ENCODE data around the gene RASA2. TPM values are rescaled to one million over a fixed set of nuclear protein-coding genes. Genes with fewer than 3 reads are reported as not detected.

The RASA2 gene
- total RNA-seq, 1 donor from 2014 or later, result 42.3 TPM

- ATAC-seq (ENCODE audit: low read depth), result no peak
Observed at GRCh38 chr3:141600331-141600730, 113.5 kb downstream of the RASA2 start.

GRCh38 chr3:141602706-141603105 is 115.9 kb downstream of the RASA2 start:
- ChIA-PET CTCF (no interaction called here), POLR2A (no interaction called here)
- Mint-ChIP-seq H3K4me3 (no peak overlapping the region), H3K9me3 (peaks cover 7% of the 10 kb centered on the region), H3K4me1 (no peaks in the 10 kb centered on the region), H3K27ac (no peak overlapping the region), H3K36me3 (ENCODE audit: low read depth) (peaks cover 61% of the 10 kb centered on the region), H3K27me3 (no peaks in the 10 kb centered on the region)
- intact Hi-C loops (cut with micrococcal nuclease), result no loop called here
- ATAC-seq (ENCODE audit: low read depth) (no peak), DNase-seq (no peak)
- no peak for TF ChIP-seq CTCF (IDR thresholded peaks at IDR 0.05)

More at GRCh38 chr3:141600331-141600730, 113.5 kb downstream of the RASA2 start:
- H3K36me3 Mint-ChIP-seq (ENCODE audit: low read depth), result peaks cover 68% of the 10 kb centered on the region
- peaks cover 7% of the 10 kb centered on the region for H3K9me3 Mint-ChIP-seq
- no peak overlapping the region for H3K27ac Mint-ChIP-seq
- intact Hi-C loops (cut with micrococcal nuclease), result no loop called here
- no peaks in the 10 kb centered on the region for H3K4me1 Mint-ChIP-seq
- no peak overlapping the region for H3K4me3 Mint-ChIP-seq
- H3K27me3 Mint-ChIP-seq, result no peaks in the 10 kb centered on the region
- ChIA-PET CTCF (no interaction called here), POLR2A (no interaction called here)
- no peak for DNase-seq
- no peak for TF ChIP-seq CTCF (IDR thresholded peaks at IDR 0.05)

- Mint-ChIP-seq H3K27me3 (no peaks in the 10 kb centered on the region), H3K9me3 (peaks cover 7% of the 10 kb centered on the region), H3K4me1 (no peaks in the 10 kb centered on the region), H3K27ac (peak overlapping the region; percentile 2), H3K36me3 (ENCODE audit: low read depth) (peaks cover 61% of the 10 kb centered on the region), H3K4me3 (no peak overlapping the region)
- ChIA-PET CTCF (no interaction called here), POLR2A (no interaction called here)
- ATAC-seq (ENCODE audit: low read depth) (no peak), DNase-seq (no peak)
- intact Hi-C loops (cut with micrococcal nuclease), result no loop called here
- TF ChIP-seq CTCF (IDR thresholded peaks at IDR 0.05), result no peak
Observed at GRCh38 chr3:141603473-141604035, 116.7 kb downstream of the RASA2 start.

GRCh38 chr3:141605883-141606282 is 119.1 kb downstream of the RASA2 start:
- Mint-ChIP-seq H3K4me1 (no peaks in the 10 kb centered on the region), H3K36me3 (ENCODE audit: low read depth) (peaks cover 57% of the 10 kb centered on the region), H3K27me3 (no peaks in the 10 kb centered on the region), H3K4me3 (no peak overlapping the region), H3K9me3 (peaks cover 2% of the 10 kb centered on the region), H3K27ac (no peak overlapping the region)
- POLR2A ChIA-PET, result no interaction called here
- DNase-seq (no peak), ATAC-seq (ENCODE audit: low read depth) (no peak)
- CTCF ChIA-PET, result no interaction called here
- TF ChIP-seq CTCF (IDR thresholded peaks at IDR 0.05), result no peak
- intact Hi-C loops (cut with micrococcal nuclease), result no loop called here

GRCh38 chr3:141608438-141608837 is 121.6 kb downstream of the RASA2 start:
- DNase-seq (no peak), ATAC-seq (ENCODE audit: low read depth) (no peak)
- no peaks in the 10 kb centered on the region for H3K4me1 Mint-ChIP-seq
- no peak overlapping the region for H3K4me3 Mint-ChIP-seq
- peaks cover 64% of the 10 kb centered on the region for H3K36me3 Mint-ChIP-seq (ENCODE audit: low read depth)
- no peak for TF ChIP-seq CTCF (IDR thresholded peaks at IDR 0.05)
- H3K9me3 Mint-ChIP-seq, result no peaks in the 10 kb centered on the region
- POLR2A ChIA-PET, result no interaction called here
- no peaks in the 10 kb centered on the region for H3K27me3 Mint-ChIP-seq
- no peak overlapping the region for H3K27ac Mint-ChIP-seq
- intact Hi-C loops (cut with micrococcal nuclease), result no loop called here
- CTCF ChIA-PET, result interaction anchor here (1.0 kb wide), 1 partner anchor 267 kb away, joined by 3 read pairs; no protein-coding TSS in a partner anchor
